Astrocyte (in vitro differentiated cells and primary cell): ENCODE results near the gene DGKZ. TPM values are rescaled to one million over a fixed set of nuclear protein-coding genes. Genes with fewer than 3 reads are reported as not detected.

Experiments used
- DNase-seq: peaks from one replicate; pipeline ENCODE4 v3.0.0-alpha.2; 2010; ENCODE audit warnings: low read depth
- FAIRE-seq: peaks from 2 replicates; lab custom pipeline; 2011; peaks lifted over from hg19 to GRCh38; lab: Jason Lieb, UNC
- H2AFZ ChIP-seq: 2 replicates; pipeline ENCODE4 v1.6.0; 2012; ENCODE audit warnings: low read depth, low read length, inconsistent platforms
- H3K27ac ChIP-seq: 2 replicates; pipeline ENCODE4 v1.5.1; 2011; ENCODE audit warnings: low read depth, low read length, inconsistent platforms
- H3K27me3 ChIP-seq: 2 replicates; pipeline ENCODE4 v1.6.0; 2011; ENCODE audit warnings: low read length, inconsistent platforms; ENCODE audit not compliant: insufficient read depth
- H3K36me3 ChIP-seq: 2 replicates; pipeline ENCODE4 v1.5.1; 2011; ENCODE audit warnings: low read length, inconsistent platforms; ENCODE audit not compliant: insufficient read depth
- H3K4me1 ChIP-seq: 2 replicates; pipeline ENCODE4 v1.5.1; 2011; ENCODE audit warnings: low read length, inconsistent platforms; ENCODE audit not compliant: insufficient read depth
- H3K4me2 ChIP-seq: 2 replicates; pipeline ENCODE4 v1.6.0; 2012; ENCODE audit warnings: low read length, inconsistent platforms
- H3K4me3 ChIP-seq: 2 replicates; pipeline ENCODE4 v1.5.1; 2011; ENCODE audit warnings: low read depth, mild to moderate bottlenecking, low read length, inconsistent platforms; ENCODE audit not compliant: insufficient read depth
- H3K79me2 ChIP-seq: 2 replicates; pipeline ENCODE4 v1.6.0; 2012; ENCODE audit warnings: mild to moderate bottlenecking, low read length, inconsistent platforms; ENCODE audit not compliant: insufficient read depth
- H3K9ac ChIP-seq: 2 replicates; pipeline ENCODE4 v1.6.0; 2012; ENCODE audit warnings: mild to moderate bottlenecking, low read length, inconsistent platforms
- H3K9me3 ChIP-seq: 2 replicates; pipeline ENCODE4 v1.5.1; 2012; ENCODE audit warnings: low read depth, mild to moderate bottlenecking, low read length, inconsistent platforms; ENCODE audit not compliant: insufficient read depth
- H4K20me1 ChIP-seq: 2 replicates; pipeline ENCODE4 v1.6.0; 2012; ENCODE audit warnings: low read length, inconsistent platforms; ENCODE audit not compliant: insufficient read depth
- H3K27ac Mint-ChIP-seq: one replicate; pipeline ENCODE4 v1.8.0; 2021; ENCODE audit warnings: mild to moderate bottlenecking, mixed read lengths; ENCODE audit not compliant: unreplicated experiment
- H3K27me3 Mint-ChIP-seq: one replicate; pipeline ENCODE4 v1.8.0; 2021; ENCODE audit warnings: low read depth, mixed read lengths; ENCODE audit not compliant: unreplicated experiment
- H3K36me3 Mint-ChIP-seq: one replicate; pipeline ENCODE4 v1.8.0; 2021; ENCODE audit warnings: low read depth, mixed read lengths; ENCODE audit not compliant: unreplicated experiment
- H3K4me1 Mint-ChIP-seq: one replicate; pipeline ENCODE4 v1.8.0; 2021; ENCODE audit warnings: low read depth, mixed read lengths; ENCODE audit not compliant: unreplicated experiment
- H3K4me3 Mint-ChIP-seq: one replicate; pipeline ENCODE4 v1.8.0; 2021; ENCODE audit warnings: mild to moderate bottlenecking, moderate library complexity, mixed read lengths; ENCODE audit not compliant: unreplicated experiment
- H3K9me3 Mint-ChIP-seq: one replicate; pipeline ENCODE4 v1.8.0; 2021; ENCODE audit warnings: mild to moderate bottlenecking, mixed read lengths; ENCODE audit not compliant: unreplicated experiment
- EZH2 ChIP-seq: IDR thresholded peaks from 2 replicates; pipeline ENCODE4 v1.6.1; 2012; ENCODE audit warnings: mild to moderate bottlenecking, low read length, inconsistent platforms; ENCODE audit not compliant: insufficient read depth
- total RNA-seq: library from RNA; stranded (reverse); gene quantifications from 2 replicates; pipeline ENCODE4 v1.2.1, GENCODE V29; 2021
- TF ChIP-seq, protein P1 (sequence below): IDR thresholded peaks from 2 replicates; pipeline ENCODE4 v1.5.1; 2011; ENCODE audit warnings: low read depth, mild to moderate bottlenecking, inconsistent platforms, low read length, moderate library complexity; ENCODE audit not compliant: insufficient read depth

The DGKZ gene
- total RNA-seq, 1 donor from 2014 or later: 59.3 TPM

DNA sequence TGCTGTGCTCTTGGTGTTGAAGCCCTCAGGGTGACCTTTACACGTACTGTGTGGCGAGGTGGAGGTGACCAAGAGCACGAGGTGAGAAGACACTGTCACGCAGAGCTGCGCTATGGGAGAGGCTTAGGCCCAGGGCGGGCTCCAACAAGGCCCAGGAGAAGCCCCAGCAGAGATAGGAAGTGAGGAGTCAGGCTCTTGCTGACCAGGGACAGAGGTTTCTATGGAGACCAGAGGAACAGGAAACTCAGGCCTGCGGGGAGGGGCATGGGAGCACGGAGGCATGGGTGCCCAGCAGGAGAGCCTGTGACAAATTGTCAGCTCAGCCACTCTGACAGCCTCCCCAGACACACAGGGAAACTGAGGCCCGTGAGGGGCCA, 15.8 kb downstream of the DGKZ start:
- H2AFZ ChIP-seq: peak overlapping the region; percentile 39
- peak overlapping the region; percentile 87 for H3K27ac Mint-ChIP-seq
- peak overlapping the region; percentile 71 for H3K27ac ChIP-seq
- peak overlapping the region; percentile 73 for H3K4me2 ChIP-seq
- peaks cover 41% of the 10 kb centered on the region for H3K79me2 ChIP-seq
- H3K4me3 ChIP-seq: no peak overlapping the region
- H3K4me3 Mint-ChIP-seq: peak overlapping the region; percentile 45
- no peaks in the 10 kb centered on the region for H3K27me3 ChIP-seq
- peaks cover 48% of the 10 kb centered on the region for H4K20me1 ChIP-seq
- no peaks in the 10 kb centered on the region for H3K36me3 ChIP-seq
- peaks cover 16% of the 10 kb centered on the region for H3K4me1 Mint-ChIP-seq
- FAIRE-seq (no peak), DNase-seq (peak; percentile 53)
- H3K9me3 ChIP-seq: no peaks in the 10 kb centered on the region
- no peaks in the 10 kb centered on the region for H3K9me3 Mint-ChIP-seq
- H3K36me3 Mint-ChIP-seq: no peaks in the 10 kb centered on the region
- TF ChIP-seq EZH2: no peak
- TF ChIP-seq, protein P1, sequence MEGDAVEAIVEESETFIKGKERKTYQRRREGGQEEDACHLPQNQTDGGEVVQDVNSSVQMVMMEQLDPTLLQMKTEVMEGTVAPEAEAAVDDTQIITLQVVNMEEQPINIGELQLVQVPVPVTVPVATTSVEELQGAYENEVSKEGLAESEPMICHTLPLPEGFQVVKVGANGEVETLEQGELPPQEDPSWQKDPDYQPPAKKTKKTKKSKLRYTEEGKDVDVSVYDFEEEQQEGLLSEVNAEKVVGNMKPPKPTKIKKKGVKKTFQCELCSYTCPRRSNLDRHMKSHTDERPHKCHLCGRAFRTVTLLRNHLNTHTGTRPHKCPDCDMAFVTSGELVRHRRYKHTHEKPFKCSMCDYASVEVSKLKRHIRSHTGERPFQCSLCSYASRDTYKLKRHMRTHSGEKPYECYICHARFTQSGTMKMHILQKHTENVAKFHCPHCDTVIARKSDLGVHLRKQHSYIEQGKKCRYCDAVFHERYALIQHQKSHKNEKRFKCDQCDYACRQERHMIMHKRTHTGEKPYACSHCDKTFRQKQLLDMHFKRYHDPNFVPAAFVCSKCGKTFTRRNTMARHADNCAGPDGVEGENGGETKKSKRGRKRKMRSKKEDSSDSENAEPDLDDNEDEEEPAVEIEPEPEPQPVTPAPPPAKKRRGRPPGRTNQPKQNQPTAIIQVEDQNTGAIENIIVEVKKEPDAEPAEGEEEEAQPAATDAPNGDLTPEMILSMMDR: no peak
- no peaks in the 10 kb centered on the region for H3K27me3 Mint-ChIP-seq
- H3K4me1 ChIP-seq: peaks cover 37% of the 10 kb centered on the region
- H3K9ac ChIP-seq: peak overlapping the region; percentile 59

DNA sequence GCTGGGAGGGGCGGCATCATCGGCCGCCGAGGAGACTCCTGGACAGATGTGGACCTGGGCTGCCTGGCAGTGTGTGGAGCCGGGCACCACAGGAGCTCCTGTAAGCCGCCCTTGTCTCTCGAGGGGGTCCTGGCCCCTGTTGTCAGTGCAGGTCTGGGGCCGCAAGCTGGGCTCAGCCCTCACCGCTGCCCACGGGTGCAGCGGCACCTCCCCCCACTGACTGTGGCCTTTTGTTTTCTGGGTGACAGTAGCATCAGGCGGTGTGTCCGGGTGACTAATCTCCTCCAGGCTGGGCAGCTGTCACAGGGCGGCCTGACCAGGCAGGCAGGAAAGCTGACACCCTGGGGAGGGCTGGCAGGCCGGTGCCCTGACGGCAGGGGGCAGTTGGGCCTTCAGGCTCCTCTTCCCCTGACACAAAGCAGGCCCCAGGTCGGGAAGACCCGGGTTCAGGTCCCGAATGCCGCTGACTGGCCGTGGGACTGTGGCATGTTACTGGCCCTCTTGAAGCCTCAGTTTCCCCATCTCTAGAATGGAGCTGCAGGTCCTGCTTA, 16.3 kb downstream of the DGKZ start:
- Histone ChIP-seq H3K9me3 (no peaks in the 10 kb centered on the region), H4K20me1 (peaks cover 53% of the 10 kb centered on the region), H3K4me2 (peak overlapping the region; percentile 73), H2AFZ (peak overlapping the region; percentile 39), H3K36me3 (no peaks in the 10 kb centered on the region), H3K4me3 (no peak overlapping the region), H3K27me3 (no peaks in the 10 kb centered on the region), H3K27ac (peak overlapping the region; percentile 71), H3K4me1 (peaks cover 37% of the 10 kb centered on the region), H3K79me2 (peaks cover 41% of the 10 kb centered on the region), H3K9ac (peak overlapping the region; percentile 59)
- no peak for TF ChIP-seq EZH2
- TF ChIP-seq, protein P1: peak; percentile 6
- Mint-ChIP-seq H3K4me3 (no peak overlapping the region), H3K4me1 (peaks cover 16% of the 10 kb centered on the region), H3K9me3 (no peaks in the 10 kb centered on the region), H3K27me3 (no peaks in the 10 kb centered on the region), H3K27ac (peak overlapping the region; percentile 47), H3K36me3 (no peaks in the 10 kb centered on the region)
- DNase-seq: peak; percentile 46
- no peak for FAIRE-seq

- peaks cover 2% of the 10 kb centered on the region for H3K36me3 Mint-ChIP-seq
- no peak overlapping the region for H2AFZ ChIP-seq
- no peak for DNase-seq
- H3K4me2 ChIP-seq: peak overlapping the region; percentile 73
- peak overlapping the region; percentile 71 for H3K27ac ChIP-seq
- H3K9ac ChIP-seq: peak overlapping the region; percentile 59
- no peak for FAIRE-seq
- H3K4me1 ChIP-seq: peaks cover 37% of the 10 kb centered on the region
- no peak for TF ChIP-seq EZH2
- TF ChIP-seq, protein P1: no peak
- H3K79me2 ChIP-seq: peaks cover 41% of the 10 kb centered on the region
- no peaks in the 10 kb centered on the region for H3K9me3 ChIP-seq
- no peaks in the 10 kb centered on the region for H3K27me3 ChIP-seq
- peak overlapping the region; percentile 47 for H3K27ac Mint-ChIP-seq
- peaks cover 16% of the 10 kb centered on the region for H3K4me1 Mint-ChIP-seq
- H3K27me3 Mint-ChIP-seq: no peaks in the 10 kb centered on the region
- H3K4me3 ChIP-seq: no peak overlapping the region
- no peaks in the 10 kb centered on the region for H3K9me3 Mint-ChIP-seq
- H3K36me3 ChIP-seq: no peaks in the 10 kb centered on the region
- no peak overlapping the region for H3K4me3 Mint-ChIP-seq
- H4K20me1 ChIP-seq: peaks cover 58% of the 10 kb centered on the region
These were observed 16.8 kb downstream of the DGKZ start for GRCh38 chr11:46364056-46364455.
